ENCODE results near the gene TNS3. TPM values are rescaled to one million over a fixed set of nuclear protein-coding genes. Genes with fewer than 3 reads are reported as not detected.

TNS3 gene
- total and polyA plus RNA-seq, 2 donors (not counting 3 experiments of a cell fraction or from before 2014, with no cell fraction given): 10.4 to 45.1 TPM

GRCh38 chr7:47552621-47553020, 29.3 kb downstream of the TNS3 start:
- Histone ChIP-seq H4K20me1 (replicated peaks; ENCODE audit: control insufficient read depth, extremely low read depth, insufficient read depth, low read length) (no peaks in the 10 kb centered on the region), H3K9ac (replicated peaks; ENCODE audit: extremely low read depth, insufficient read depth, low read length) (no peak overlapping the region), H3K9me3 (replicated peaks; ENCODE audit: control insufficient read depth, insufficient read depth, low read length) (no peaks in the 10 kb centered on the region), H3K36me3 (ENCODE audit: control insufficient read depth in 2 of 2, extremely low read depth in 1 of 2, insufficient read depth in 2 of 2, low read length in 2 of 2) (no peaks in the 10 kb centered on the region), H3K79me2 (ENCODE audit: control insufficient read depth, insufficient read depth, low read length) (no peaks in the 10 kb centered on the region), H3K9me1 (replicated peaks; ENCODE audit: control insufficient read depth, extremely low read depth, insufficient read depth, low read length) (no peaks in the 10 kb centered on the region), H3K4me1 (ENCODE audit: control insufficient read depth, extremely low read depth, insufficient read depth, low read length) (peaks cover 4% of the 10 kb centered on the region), H3K27ac (ENCODE audit: insufficient read depth, low read depth, low read length) (no peak overlapping the region), H2AFZ (ENCODE audit: low read depth, low read length) (no peak overlapping the region), H3K27me3 (ENCODE audit: control insufficient read depth in 2 of 2, insufficient read depth in 2 of 2, low read length in 2 of 2) (no peaks in the 10 kb centered on the region), H3K4me3 (replicated peaks in 1 of 3; ENCODE audit: insufficient read depth in 1 of 3, low read depth in 1 of 3, low read length in 3 of 3) (no peak overlapping the region), H3K4me2 (ENCODE audit: insufficient read depth, low read length) (no peak overlapping the region)
- FAIRE-seq (peak; percentile 28), DNase-seq (ENCODE audit: low read depth, low spot score) (no peak)
- POLR2A ChIA-PET: no interaction called here
- BruUV-seq (replicated peaks): no TSS peak
- dilution Hi-C loops (cut with MboI; ENCODE audit: extremely low pct_ligation_motif_present, low sequenced_read_pairs): no loop called here
- intact Hi-C loops (cut with micrococcal nuclease): no loop called here
- no peak for TF ChIP-seq GATA2 (IDR thresholded peaks at IDR 0.05; ENCODE audit: insufficient read depth, insufficient read length, low read depth, low read length)
- CTCF ChIA-PET: interaction anchor here (1.1 to 1.5 kb wide), 4 partner anchors 10 to 267 kb away, joined by 3 to 4 read pairs (median 3); no protein-coding TSS in a partner anchor

- Histone ChIP-seq H3K4me1 (ENCODE audit: control insufficient read depth, extremely low read depth, insufficient read depth, low read length) (peaks cover 4% of the 10 kb centered on the region), H3K36me3 (ENCODE audit: control insufficient read depth in 2 of 2, extremely low read depth in 1 of 2, insufficient read depth in 2 of 2, low read length in 2 of 2) (no peaks in the 10 kb centered on the region), H3K79me2 (ENCODE audit: control insufficient read depth, insufficient read depth, low read length) (no peaks in the 10 kb centered on the region), H3K4me2 (ENCODE audit: insufficient read depth, low read length) (no peak overlapping the region), H4K20me1 (replicated peaks; ENCODE audit: control insufficient read depth, extremely low read depth, insufficient read depth, low read length) (no peaks in the 10 kb centered on the region), H2AFZ (ENCODE audit: low read depth, low read length) (no peak overlapping the region), H3K27ac (ENCODE audit: insufficient read depth, low read depth, low read length) (no peak overlapping the region), H3K9me1 (replicated peaks; ENCODE audit: control insufficient read depth, extremely low read depth, insufficient read depth, low read length) (no peaks in the 10 kb centered on the region), H3K9me3 (replicated peaks; ENCODE audit: control insufficient read depth, insufficient read depth, low read length) (no peaks in the 10 kb centered on the region), H3K27me3 (ENCODE audit: control insufficient read depth in 2 of 2, insufficient read depth in 2 of 2, low read length in 2 of 2) (no peaks in the 10 kb centered on the region), H3K4me3 (replicated peaks in 1 of 3; ENCODE audit: insufficient read depth in 1 of 3, low read depth in 1 of 3, low read length in 3 of 3) (no peak overlapping the region), H3K9ac (replicated peaks; ENCODE audit: extremely low read depth, insufficient read depth, low read length) (no peak overlapping the region)
- no TSS peak for BruUV-seq (replicated peaks)
- CTCF ChIA-PET: interaction anchor here (1.3 to 1.5 kb wide), 2 partner anchors 116 to 267 kb away, joined by 3 to 4 read pairs; no protein-coding TSS in a partner anchor
- FAIRE-seq: no peak
- POLR2A ChIA-PET: no interaction called here
- no peak for DNase-seq (ENCODE audit: low read depth, low spot score)
- TF ChIP-seq CTCF (IDR thresholded peaks at IDR 0.05; ENCODE audit: extremely low read depth in 1 of 2, insufficient read depth in 1 of 2, low read depth in 1 of 2, low read length in 2 of 2): no peak
- TF ChIP-seq MAX (IDR thresholded peaks at IDR 0.05; ENCODE audit: insufficient read depth, insufficient read length): no peak
- TF ChIP-seq FOS (IDR thresholded peaks at IDR 0.05; ENCODE audit: borderline replicate concordance, insufficient read depth, low read length): no peak
- TF ChIP-seq EZH2 (IDR thresholded peaks at IDR 0.05; ENCODE audit: borderline replicate concordance, low read depth, low read length, severe bottlenecking): no peak
- TF ChIP-seq JUN (IDR thresholded peaks at IDR 0.05; ENCODE audit: borderline replicate concordance, insufficient read depth, insufficient read length, low read depth): no peak
- TF ChIP-seq MYC (IDR thresholded peaks at IDR 0.05; ENCODE audit: low read depth, low read length): no peak
- TF ChIP-seq POLR2A (IDR thresholded peaks at IDR 0.05; ENCODE audit: low read depth, low read length): no peak
- dilution Hi-C loops (cut with MboI; ENCODE audit: extremely low pct_ligation_motif_present, low sequenced_read_pairs): no loop called here
- intact Hi-C loops (cut with micrococcal nuclease): no loop called here
Measured at GRCh38 chr7:47551668-47552440, 30.1 kb downstream of the TNS3 start.

Data from endothelial cell of umbilical vein (primary cell).